HG03095 (cell line): Measurements from ENCODE around the gene OSBPL8.
"Not testable (repeated sequence)": the region's sequence is repeated elsewhere in the genome, so short reads cannot be mapped to it uniquely, and the experiment has no call there.

ENCODE experiments used
- ATAC-seq: cut with Tn5 transposase; IDR thresholded peaks from one replicate; pipeline ENCODE4 v1.9.1; 2021; ENCODE audit warnings: moderate library complexity; ENCODE audit not compliant: unreplicated experiment

The OSBPL8 gene

DNA sequence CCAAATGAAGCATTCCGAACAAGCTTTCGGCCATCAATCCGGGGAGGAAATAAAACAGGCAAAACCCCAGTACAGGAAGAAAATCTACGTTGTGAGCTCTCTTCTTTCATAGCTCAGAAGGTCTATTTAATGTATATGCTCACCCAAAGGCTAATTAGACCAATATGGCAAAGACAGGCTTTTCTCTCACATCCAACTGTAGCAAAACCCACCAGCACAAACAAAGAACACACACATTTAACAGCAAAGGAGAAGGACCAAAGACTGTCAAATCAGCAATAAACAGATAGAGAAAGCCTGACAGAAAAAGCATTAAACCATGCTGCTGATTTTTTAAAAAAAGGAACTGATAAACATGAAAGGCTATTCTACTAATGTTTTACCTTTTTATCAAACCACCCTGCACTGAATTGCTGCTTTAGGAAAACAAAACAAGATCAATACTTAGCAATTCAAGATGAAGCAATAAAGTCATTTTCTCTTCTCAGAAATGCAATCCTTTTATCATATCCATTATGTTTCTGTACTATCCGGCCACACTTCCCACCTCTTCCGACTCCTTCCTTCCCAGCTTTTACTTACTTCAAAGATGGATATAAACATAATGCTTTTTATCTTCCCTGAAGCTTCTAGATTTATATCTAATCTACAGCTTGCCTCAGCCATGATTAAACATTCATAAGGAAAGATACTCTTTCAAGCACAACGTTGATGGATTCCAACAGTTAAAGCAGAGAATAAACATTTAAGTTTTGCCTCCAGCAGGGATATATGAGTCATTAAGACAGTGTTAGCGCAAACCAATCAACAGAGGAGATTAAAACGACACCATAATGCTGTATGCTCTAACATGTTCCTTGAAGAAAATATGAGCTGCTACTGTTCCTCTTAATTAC is 136.8 kb downstream of the OSBPL8 start:
- no peak for ATAC-seq

- ATAC-seq, result no peak
These were observed 137.4 kb downstream of the OSBPL8 start for GRCh38 chr12:76422154-76422542.

GRCh38 chr12:76421046-76421445 is 138.5 kb downstream of the OSBPL8 start:
- no peak for ATAC-seq

DNA sequence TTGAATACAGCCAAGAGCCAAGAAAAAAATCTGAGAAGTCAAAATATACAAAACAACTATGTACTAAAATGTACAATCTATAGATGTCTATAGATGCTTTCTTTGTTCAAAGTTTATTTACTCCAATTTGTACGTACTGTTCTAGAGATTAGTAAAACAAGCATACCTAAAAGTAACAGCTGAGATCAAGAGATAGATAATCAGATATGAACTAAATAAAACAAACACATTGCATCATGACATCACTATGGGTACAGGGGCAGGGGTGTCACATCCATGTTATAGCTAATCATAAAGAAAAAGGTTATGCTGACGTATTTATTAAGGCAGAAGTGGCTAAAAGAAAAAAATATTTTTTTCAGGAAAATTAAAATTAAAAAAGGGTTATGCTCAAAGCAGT is 139.3 kb downstream of the OSBPL8 start:
- ATAC-seq, result no peak

DNA sequence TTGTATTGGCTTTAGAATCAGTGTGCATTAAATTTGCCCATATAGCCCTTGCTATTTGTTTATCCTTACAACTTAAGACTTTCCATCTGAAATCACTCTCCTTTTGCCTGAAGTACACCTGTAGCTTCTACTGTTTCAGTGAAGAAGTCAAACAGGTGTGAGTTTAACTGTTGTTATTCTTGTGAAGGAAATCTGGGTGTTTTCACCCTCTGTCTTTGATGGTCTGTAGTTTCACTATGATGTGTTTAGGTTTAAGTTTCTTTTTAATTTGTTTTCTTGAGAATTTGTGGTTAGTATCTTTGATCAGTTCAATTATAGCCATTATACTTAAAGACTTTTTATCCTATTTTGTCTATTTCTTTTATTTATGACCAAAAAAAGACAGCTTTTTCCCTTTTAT is 142.5 kb downstream of the OSBPL8 start:
- ATAC-seq, result peak; percentile 73

DNA sequence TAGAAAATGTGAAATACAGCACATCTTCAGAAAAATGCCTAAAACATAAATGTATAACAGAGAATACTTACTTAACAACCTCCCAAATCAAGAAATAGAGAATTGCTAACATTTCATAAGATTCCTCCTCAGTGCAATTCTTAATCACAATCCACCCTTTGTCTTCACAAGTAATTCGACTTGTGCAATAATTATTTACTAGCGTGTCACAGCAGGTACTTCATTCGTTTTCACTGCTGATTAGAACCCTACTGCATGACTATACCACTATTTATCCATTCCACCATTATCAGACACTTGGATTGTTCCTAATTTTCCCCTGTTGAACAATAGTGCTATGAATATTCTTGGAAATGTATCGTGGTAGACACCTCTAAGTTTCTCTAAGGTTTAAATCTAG is 146.4 kb downstream of the OSBPL8 start:
- no peak for ATAC-seq

- ATAC-seq, result no peak
These were observed 148.8 kb downstream of the OSBPL8 start for GRCh38 chr12:76410781-76411180.

- no peak for ATAC-seq
These were observed 149.2 kb downstream of the OSBPL8 start for GRCh38 chr12:76410371-76410770.

DNA sequence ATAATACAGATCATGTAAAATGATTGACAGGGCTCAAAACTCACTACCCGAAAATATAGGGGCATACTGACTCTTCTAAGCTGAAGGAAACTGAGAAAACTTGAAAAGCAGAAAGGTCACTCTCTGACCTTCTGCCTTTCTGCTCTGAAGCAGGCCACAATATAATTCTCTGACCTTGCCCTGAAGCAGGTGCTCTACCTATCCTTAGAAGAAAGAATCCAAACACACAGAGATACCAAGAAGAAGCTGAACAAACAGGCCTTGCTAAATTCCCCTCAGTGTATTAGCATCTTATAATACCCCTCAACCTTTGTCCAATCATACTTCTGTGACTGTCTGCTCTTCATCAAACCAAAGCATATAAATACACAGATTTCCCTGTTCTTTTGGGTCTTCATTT is 150.5 kb downstream of the OSBPL8 start:
- no peak for ATAC-seq

DNA sequence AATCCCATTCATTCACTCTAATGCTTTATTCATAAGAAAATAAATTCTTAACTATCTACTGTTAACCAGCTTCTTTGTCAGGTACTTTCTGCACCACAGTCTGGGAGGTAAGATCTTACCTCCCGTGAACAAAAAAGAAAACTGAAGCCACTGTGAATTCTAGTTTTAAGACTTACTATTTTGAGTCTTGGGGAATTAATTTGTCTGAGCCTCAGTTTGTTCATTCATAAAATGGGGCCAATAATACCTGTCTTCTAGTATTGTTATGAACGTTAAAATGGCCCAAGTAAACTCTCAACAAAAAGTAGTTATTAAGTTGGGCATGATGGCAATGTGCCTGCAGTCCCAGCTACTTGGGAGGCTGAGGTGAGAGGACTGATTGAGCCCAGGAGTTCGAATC is 151.9 kb downstream of the OSBPL8 start:
- ATAC-seq, result no peak

GRCh38 chr12:76402259-76402658 is 157.3 kb downstream of the OSBPL8 start:
- no peak for ATAC-seq

GRCh38 chr12:76400136-76400535 is 159.4 kb downstream of the OSBPL8 start:
- ATAC-seq, result no peak

- no peak for ATAC-seq
These were observed 160.5 kb downstream of the OSBPL8 start for GRCh38 chr12:76399040-76399439.

GRCh38 chr12:76398106-76398505 is 161.5 kb downstream of the OSBPL8 start:
- ATAC-seq, result no peak

DNA sequence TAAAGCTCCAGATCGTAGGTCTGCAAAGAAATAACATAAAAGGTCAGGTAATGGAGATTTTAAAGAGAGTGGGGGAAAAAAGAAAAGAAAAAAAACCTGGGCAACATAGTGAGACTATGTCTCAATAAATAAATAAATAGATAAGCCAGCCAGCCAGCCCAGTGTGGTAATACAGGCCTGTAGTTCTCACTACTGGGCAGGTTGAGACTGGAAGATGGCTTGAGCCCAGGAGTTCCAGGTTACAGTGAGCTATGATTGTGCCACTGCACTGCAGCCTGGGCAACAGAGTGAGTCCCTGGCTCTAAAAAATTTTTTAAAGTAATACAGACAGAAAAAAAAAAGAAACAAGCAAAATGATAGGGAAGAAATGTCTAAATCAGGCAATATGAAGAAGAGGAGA is 168.1 kb downstream of the OSBPL8 start:
- no peak for ATAC-seq

GRCh38 chr12:76387614-76388013 is 172.0 kb downstream of the OSBPL8 start:
- no peak for ATAC-seq

DNA sequence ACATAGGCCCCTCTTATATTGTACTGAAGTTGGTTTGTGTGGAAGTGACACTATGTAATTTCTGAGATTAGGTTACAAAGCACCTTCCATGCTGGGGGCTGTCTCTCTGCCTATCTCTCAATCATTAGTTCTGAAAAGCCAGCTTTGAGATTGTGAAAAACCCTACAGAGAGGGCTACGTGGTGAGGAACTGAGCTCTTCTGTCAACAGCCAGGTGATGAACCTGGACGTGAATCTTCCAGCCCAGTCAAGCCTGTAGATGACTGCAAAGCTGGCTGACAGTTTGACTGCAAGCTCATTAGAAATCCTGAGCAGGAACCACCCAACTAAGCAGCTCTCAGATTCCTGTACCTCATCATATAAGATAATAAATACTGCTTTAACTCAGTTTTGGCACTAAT is 175.0 kb downstream of the OSBPL8 start:
- ATAC-seq, result no peak

GRCh38 chr12:76383988-76384387 is 175.6 kb downstream of the OSBPL8 start:
- ATAC-seq, result no peak

GRCh38 chr12:76379261-76379660 is 180.3 kb downstream of the OSBPL8 start:
- no peak for ATAC-seq

GRCh38 chr12:76376876-76377275 is 182.7 kb downstream of the OSBPL8 start:
- not testable (repeated sequence) for ATAC-seq

GRCh38 chr12:76375939-76376338 is 183.6 kb downstream of the OSBPL8 start:
- ATAC-seq, result no peak

GRCh38 chr12:76375470-76375869 is 184.1 kb downstream of the OSBPL8 start:
- ATAC-seq, result no peak
